CD4-positive, alpha-beta T cell (primary cell): ENCODE data around the gene NDUFA1. TPM values are rescaled to one million over a fixed set of nuclear protein-coding genes. Genes with fewer than 3 reads are reported as not detected.

Source experiments
- ATAC-seq: fragments of 200-7000 bp; cut with Tn5 transposase; one replicate; pipeline ENCODE4 v1.10.0; 2022; ENCODE audit warnings: mild to moderate bottlenecking; ENCODE audit not compliant: poor library complexity
- CTCF ChIA-PET: fragments of 350-600 bp; sonication (Branson Sonifier 250); formaldehyde crosslinking; loops from one replicate; lab custom pipeline; 2021; ENCODE audit warnings: antibody characterized with exemption, inconsistent platforms; lab: Charles Lee
- POLR2A ChIA-PET: fragments of 350-600 bp; sonication (Branson Sonifier 250); formaldehyde crosslinking; loops from one replicate; lab custom pipeline; 2021; ENCODE audit warnings: antibody characterized with exemption, inconsistent platforms; lab: Charles Lee
- DNase-seq, 14 experiments: peaks; one replicate each; pipeline ENCODE4 v3.0.0-alpha.2; 2013 to 2020; ENCODE audit warnings: mixed read lengths in 2 of 14
- H3K27ac ChIP-seq, 2 donors: one replicate each; pipeline versions ENCODE4 v1.5.1 to v1.7.0; 2013; ENCODE audit warnings: low read length in 2 of 2, low read depth in 1 of 2, mild to moderate bottlenecking in 1 of 2
- H3K27me3 ChIP-seq, 2 experiments: 1 replicate in 1 of 2; 2 replicates in 1 of 2; pipeline versions ENCODE4 v1.6.1 to v1.7.0; 2013; ENCODE audit warnings: low read length in 2 of 2, control low read depth in 1 of 2, mild to moderate bottlenecking in 1 of 2, moderate library complexity in 1 of 2; ENCODE audit not compliant: insufficient read depth in 2 of 2, control insufficient read depth in 1 of 2
- H3K36me3 ChIP-seq: one replicate; pipeline ENCODE4 v1.6.1; 2013; ENCODE audit warnings: low read length, control low read depth; ENCODE audit not compliant: insufficient read depth
- H3K4me1 ChIP-seq: one replicate; pipeline ENCODE4 v1.6.1; 2013; ENCODE audit warnings: low read length, control low read depth; ENCODE audit not compliant: insufficient read depth
- H3K4me3 ChIP-seq: one replicate; pipeline ENCODE4 v1.5.1; 2013; ENCODE audit warnings: mild to moderate bottlenecking, low read length, moderate library complexity
- H3K9me3 ChIP-seq, 2 experiments: 1 replicate in 1 of 2; 2 replicates in 1 of 2; pipeline versions ENCODE4 v1.6.1 to v1.7.0; 2013; ENCODE audit warnings: low read length in 2 of 2, mild to moderate bottlenecking in 2 of 2, control low read depth in 1 of 2, moderate library complexity in 1 of 2; ENCODE audit not compliant: control insufficient read depth in 1 of 2, insufficient read depth in 1 of 2
- H3K27ac Mint-ChIP-seq: one replicate; pipeline ENCODE4 v1.8.0; 2020; ENCODE audit warnings: mixed read lengths
- H3K27me3 Mint-ChIP-seq: one replicate; pipeline ENCODE4 v1.8.0; 2021; ENCODE audit warnings: mixed read lengths
- H3K36me3 Mint-ChIP-seq: one replicate; pipeline ENCODE4 v1.8.0; 2021; ENCODE audit warnings: low read depth, mixed read lengths
- H3K4me1 Mint-ChIP-seq: one replicate; pipeline ENCODE4 v1.8.0; 2021; ENCODE audit warnings: low read depth, mixed read lengths
- H3K4me3 Mint-ChIP-seq: one replicate; pipeline ENCODE4 v1.8.0; 2020; ENCODE audit warnings: mild to moderate bottlenecking, mixed read lengths
- H3K9me3 Mint-ChIP-seq: one replicate; pipeline ENCODE4 v1.8.0; 2020; ENCODE audit warnings: mixed read lengths
- intact Hi-C, 2 experiments: fragments of 100-400 bp; cut with DNase I in 1 of 2; cut with micrococcal nuclease in 1 of 2; formaldehyde crosslinking; loops; one replicate each; pipeline versions ENCODE4 v1.15.1 to v1.9.0; 2023 to 2025; cut with DNase I, micrococcal nuclease
- total RNA-seq, 174 experiments: library from RNA in 2 of 174; stranded (reverse) in 2 of 174; gene quantifications; one replicate each; pipeline ENCODE4 v1.2.3 and lab custom pipeline; 2021 to 2026
- TF ChIP-seq, protein P1 (sequence below): fragments of 200-600 bp; IDR thresholded peaks from one replicate; pipeline ENCODE4 v1.8.0; 2022; ENCODE audit warnings: antibody characterized with exemption, mild to moderate bottlenecking

NDUFA1 gene
- total RNA-seq, 2 experiments from 2014 or later, result 45.4 to 46.2 TPM

GRCh38 chrX:119853444-119853843 is 18.2 kb upstream of the NDUFA1 start:
- peaks cover 28% of the 10 kb centered on the region for H3K36me3 Mint-ChIP-seq
- intact Hi-C loops, result loop anchor here (1.0 to 5.0 kb wide), 5 partner anchors 17 to 371 kb away; partner anchors contain the start of genes NDUFA1 (in 2 of the 2), RNF113A (in 2 of the 2), RPL39 (in 2 of the 2) and NKAP (in 1 of the 2)
- no peaks in the 10 kb centered on the region for H3K27me3 ChIP-seq
- peak overlapping the region; percentile 94 for H3K27ac Mint-ChIP-seq
- peaks cover 10% of the 10 kb centered on the region for H3K4me1 ChIP-seq
- no peak for DNase-seq
- CTCF ChIA-PET, result interaction anchor here (0.5 to 1.2 kb wide), 4 partner anchors 25 to 225 kb away, joined by 3 to 4 read pairs (median 3); partner anchors contain the start of gene RPL39
- TF ChIP-seq, protein P1, sequence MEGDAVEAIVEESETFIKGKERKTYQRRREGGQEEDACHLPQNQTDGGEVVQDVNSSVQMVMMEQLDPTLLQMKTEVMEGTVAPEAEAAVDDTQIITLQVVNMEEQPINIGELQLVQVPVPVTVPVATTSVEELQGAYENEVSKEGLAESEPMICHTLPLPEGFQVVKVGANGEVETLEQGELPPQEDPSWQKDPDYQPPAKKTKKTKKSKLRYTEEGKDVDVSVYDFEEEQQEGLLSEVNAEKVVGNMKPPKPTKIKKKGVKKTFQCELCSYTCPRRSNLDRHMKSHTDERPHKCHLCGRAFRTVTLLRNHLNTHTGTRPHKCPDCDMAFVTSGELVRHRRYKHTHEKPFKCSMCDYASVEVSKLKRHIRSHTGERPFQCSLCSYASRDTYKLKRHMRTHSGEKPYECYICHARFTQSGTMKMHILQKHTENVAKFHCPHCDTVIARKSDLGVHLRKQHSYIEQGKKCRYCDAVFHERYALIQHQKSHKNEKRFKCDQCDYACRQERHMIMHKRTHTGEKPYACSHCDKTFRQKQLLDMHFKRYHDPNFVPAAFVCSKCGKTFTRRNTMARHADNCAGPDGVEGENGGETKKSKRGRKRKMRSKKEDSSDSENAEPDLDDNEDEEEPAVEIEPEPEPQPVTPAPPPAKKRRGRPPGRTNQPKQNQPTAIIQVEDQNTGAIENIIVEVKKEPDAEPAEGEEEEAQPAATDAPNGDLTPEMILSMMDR, result no peak
- H3K27ac ChIP-seq, result peak overlapping the region; percentile 13 to 60
- H3K4me3 ChIP-seq, result peak overlapping the region; percentile 95
- no peaks in the 10 kb centered on the region for H3K36me3 ChIP-seq
- H3K4me1 Mint-ChIP-seq, result peaks cover 22% of the 10 kb centered on the region
- H3K9me3 ChIP-seq, result no peaks in the 10 kb centered on the region
- H3K4me3 Mint-ChIP-seq, result peak overlapping the region; percentile 99
- no peaks in the 10 kb centered on the region for H3K9me3 Mint-ChIP-seq
- no peaks in the 10 kb centered on the region for H3K27me3 Mint-ChIP-seq
- no peak for ATAC-seq
- POLR2A ChIA-PET, result interaction anchor here (0.7 to 2.4 kb wide), 12 partner anchors 10 to 397 kb away, joined by 3 to 63 read pairs (median 4); partner anchors contain the start of genes NDUFA1, RNF113A, RPL39 and SEPTIN6

DNA sequence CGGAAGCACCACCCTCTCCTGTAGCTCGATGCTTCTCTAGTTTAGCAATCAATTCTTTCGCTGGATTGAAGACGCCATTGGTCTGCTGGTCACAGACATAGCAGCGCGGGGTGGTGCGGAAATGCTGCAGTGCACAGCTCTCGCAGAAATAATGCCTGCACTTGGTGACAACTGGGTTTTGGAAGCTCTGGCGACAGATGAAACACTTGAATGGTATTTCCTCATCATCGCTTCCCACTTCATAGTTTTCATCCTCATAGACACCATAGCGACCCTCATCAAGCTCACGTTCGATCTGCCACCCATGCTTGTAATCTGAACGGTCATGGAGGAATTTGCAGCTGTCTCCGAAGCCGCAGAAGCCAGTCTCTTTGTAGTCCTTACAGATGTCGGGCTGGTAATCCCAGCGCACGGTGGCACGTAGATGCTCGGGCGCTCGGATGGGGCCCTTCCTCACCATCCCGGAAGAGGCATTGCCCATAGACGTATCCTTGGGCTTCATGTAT is 953 bp upstream of the NDUFA1 start:
- no peaks in the 10 kb centered on the region for H3K9me3 ChIP-seq
- H3K4me1 ChIP-seq, result peaks cover 21% of the 10 kb centered on the region
- ATAC-seq, result peak; percentile 20
- intact Hi-C loops, result loop anchor here (1.0 to 10.0 kb wide), 7 partner anchors 16 to 296 kb away; partner anchors contain the start of genes NKAP (in 1 of the 2), RPL39 (in 1 of the 2), UBE2A (in 1 of the 2) and UPF3B (in 1 of the 2)
- no peaks in the 10 kb centered on the region for H3K27me3 Mint-ChIP-seq
- peak overlapping the region; percentile 86 for H3K4me3 ChIP-seq
- peaks cover 17% of the 10 kb centered on the region for H3K36me3 ChIP-seq
- no peaks in the 10 kb centered on the region for H3K9me3 Mint-ChIP-seq
- POLR2A ChIA-PET, result interaction anchor here (0.6 to 3.0 kb wide), 16 partner anchors 9 to 691 kb away, joined by 3 to 63 read pairs (median 4); partner anchors contain the start of genes RPL39, SEPTIN6, SLC25A5 and UPF3B
- peak overlapping the region; percentile 87 to 96 for H3K27ac ChIP-seq
- CTCF ChIA-PET, result no interaction called here
- peaks cover 27% of the 10 kb centered on the region for H3K4me1 Mint-ChIP-seq
- TF ChIP-seq, protein P1, result no peak
- peaks cover 37% of the 10 kb centered on the region for H3K36me3 Mint-ChIP-seq
- H3K4me3 Mint-ChIP-seq, result peak overlapping the region; percentile 97
- H3K27me3 ChIP-seq, result no peaks in the 10 kb centered on the region
- H3K27ac Mint-ChIP-seq, result peak overlapping the region; percentile 94
- peak in 13 of 14 experiments; percentile 9 to 64 (median 21) for DNase-seq

- Mint-ChIP-seq H3K4me3 (peak overlapping the region; percentile 97), H3K4me1 (peaks cover 27% of the 10 kb centered on the region), H3K27ac (peak overlapping the region; percentile 94), H3K36me3 (peaks cover 42% of the 10 kb centered on the region), H3K27me3 (no peaks in the 10 kb centered on the region), H3K9me3 (no peaks in the 10 kb centered on the region)
- ChIA-PET POLR2A (interaction anchor here (0.6 to 3.0 kb wide), 14 partner anchors 8 to 690 kb away, joined by 3 to 63 read pairs (median 6); partner anchors contain the start of genes RPL39, SEPTIN6, SLC25A5 and UPF3B), CTCF (interaction anchor here (0.6 kb wide), 1 partner anchor 52 kb away, joined by 3 read pairs; no protein-coding TSS in a partner anchor)
- intact Hi-C loops, result loop anchor here (1.0 to 10.0 kb wide), 7 partner anchors 16 to 296 kb away; partner anchors contain the start of genes NKAP (in 1 of the 2), RPL39 (in 1 of the 2), UBE2A (in 1 of the 2) and UPF3B (in 1 of the 2)
- DNase-seq, result peak in 1 of 14 experiments; percentile 69
- Histone ChIP-seq H3K4me3 (peak overlapping the region; percentile 86), H3K4me1 (peaks cover 21% of the 10 kb centered on the region), H3K9me3 (no peaks in the 10 kb centered on the region), H3K27ac (peak overlapping the region; percentile 87 to 96), H3K36me3 (peaks cover 20% of the 10 kb centered on the region), H3K27me3 (no peaks in the 10 kb centered on the region)
- ATAC-seq, result peak; percentile 39
- TF ChIP-seq, protein P1, result no peak
Observed at GRCh38 chrX:119871245-119871598, 410 bp upstream of the NDUFA1 start.
